DND-41 (cell line): Measurements from ENCODE around the gene SAP25.
A peak's percentile ranks its signal among the peaks of the same experiment; 100 is the strongest.
"Not testable (repeated sequence)": the region's sequence is repeated elsewhere in the genome, so short reads cannot be mapped to it uniquely, and the experiment has no call there.

Experiments used
- ATAC-seq: fragments of 200-7000 bp; cut with Tn5 transposase; 3 replicates; pipeline ENCODE4 v1.9.1; 2021; ENCODE audit warnings: low read depth; ENCODE audit not compliant: insufficient read depth
- DNase-seq: peaks from one replicate; pipeline ENCODE4 v3.0.0-alpha.2; 2020
- H2AFZ ChIP-seq: 2 replicates; pipeline ENCODE4 v1.6.0; 2012; ENCODE audit warnings: low read depth, low read length
- H3K27ac ChIP-seq: 2 replicates; pipeline ENCODE4 v1.5.1; 2012; ENCODE audit warnings: low read length, inconsistent platforms
- H3K27me3 ChIP-seq: fragments of 200-600 bp; sonication (generic); 2 replicates; pipeline ENCODE4 v1.6.0; 2012; ENCODE audit warnings: low read length, mild to moderate bottlenecking, inconsistent platforms; ENCODE audit not compliant: insufficient read depth, poor library complexity
- H3K36me3 ChIP-seq: 2 replicates; pipeline ENCODE4 v1.5.1; 2012; ENCODE audit warnings: low read length, inconsistent platforms; ENCODE audit not compliant: insufficient read depth
- H3K4me1 ChIP-seq: 2 replicates; pipeline ENCODE4 v1.5.1; 2012; ENCODE audit warnings: mild to moderate bottlenecking, low read length; ENCODE audit not compliant: insufficient read depth
- H3K4me2 ChIP-seq: 2 replicates; pipeline ENCODE4 v1.6.0; 2012; ENCODE audit warnings: mild to moderate bottlenecking, moderate library complexity, low read length, inconsistent platforms; ENCODE audit not compliant: insufficient read depth
- H3K4me3 ChIP-seq, 2 experiments: fragments of 200-600 bp in 1 of 2; shearing (Covaris generic) in 1 of 2; 2 replicates each; pipeline ENCODE4 v1.5.1; 2012 to 2016; ENCODE audit warnings: inconsistent platforms in 2 of 2, low read length in 2 of 2, mild to moderate bottlenecking in 2 of 2, low read depth in 1 of 2, moderate library complexity in 1 of 2
- H3K79me2 ChIP-seq: 2 replicates; pipeline ENCODE4 v1.6.0; 2012; ENCODE audit warnings: low read length, inconsistent platforms; ENCODE audit not compliant: insufficient read depth
- H3K9ac ChIP-seq: 2 replicates; pipeline ENCODE4 v1.6.0; 2012; ENCODE audit warnings: low read depth, mild to moderate bottlenecking, inconsistent platforms, low read length, moderate library complexity
- H3K9me3 ChIP-seq: 2 replicates; pipeline ENCODE4 v1.5.1; 2012; ENCODE audit warnings: low read length, moderate library complexity, mild to moderate bottlenecking, inconsistent platforms; ENCODE audit not compliant: insufficient read depth, severe bottlenecking
- H4K20me1 ChIP-seq: 2 replicates; pipeline ENCODE4 v1.6.0; 2012; ENCODE audit warnings: low read length; ENCODE audit not compliant: insufficient read depth
- EZH2 ChIP-seq: IDR thresholded peaks from 3 replicates; pipeline ENCODE4 v1.6.1; 2012; ENCODE audit warnings: borderline replicate concordance, low read depth, mild to moderate bottlenecking, moderate library complexity, low read length, inconsistent platforms; ENCODE audit not compliant: severe bottlenecking
- TF ChIP-seq, protein P1 (sequence below): IDR thresholded peaks from 2 replicates; pipeline ENCODE4 v1.5.1; 2012; ENCODE audit warnings: borderline replicate concordance, low read length, moderate library complexity, mild to moderate bottlenecking; ENCODE audit not compliant: poor library complexity, severe bottlenecking; ENCODE audit errors: extremely low read depth

Gene SAP25

DNA sequence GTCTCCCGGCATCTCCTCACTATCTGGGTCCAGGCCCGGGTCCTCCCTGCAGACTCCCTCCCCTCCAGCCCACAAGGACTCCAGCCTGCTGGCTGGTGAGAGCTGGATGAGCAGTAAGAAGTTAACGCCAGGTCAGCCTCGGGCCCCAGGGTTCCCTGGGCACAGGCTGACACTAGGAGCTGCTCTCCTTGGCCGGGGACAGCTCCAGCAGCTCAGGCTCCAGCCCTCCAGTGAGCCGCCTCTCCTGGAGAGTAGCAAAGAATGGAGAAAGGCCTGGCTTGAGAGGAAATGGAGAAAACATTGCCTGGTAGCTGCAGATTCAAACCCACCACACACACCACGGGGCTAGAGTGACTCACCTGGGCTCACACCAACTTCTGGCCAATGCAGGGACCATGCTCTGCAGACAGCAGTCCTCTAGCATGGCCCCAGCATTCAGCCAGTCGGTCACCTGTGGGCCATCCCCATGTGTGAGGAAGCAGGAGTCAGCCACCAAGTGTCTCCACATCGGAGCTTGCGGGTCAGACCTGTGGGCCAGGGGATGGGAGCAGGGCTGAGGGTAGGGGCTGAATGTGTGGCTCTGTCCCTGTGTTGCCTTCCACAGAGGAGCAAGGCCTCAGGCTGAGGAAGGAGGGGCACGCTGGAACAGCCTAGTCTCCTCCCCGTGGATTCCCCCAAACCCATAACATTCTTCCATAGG, 6.5 kb downstream of the SAP25 start:
- peaks cover 25% of the 10 kb centered on the region for H4K20me1 ChIP-seq
- H3K36me3 ChIP-seq, result peaks cover 9% of the 10 kb centered on the region; the same call in 1 of the 2 replicates
- peaks cover 27% of the 10 kb centered on the region for H3K4me1 ChIP-seq
- H3K27ac ChIP-seq, result no peak overlapping the region
- no peak overlapping the region for H3K4me2 ChIP-seq
- no peaks in the 10 kb centered on the region for H3K9me3 ChIP-seq
- H3K79me2 ChIP-seq, result no peaks in the 10 kb centered on the region
- H3K27me3 ChIP-seq, result peaks cover 9% of the 10 kb centered on the region
- H3K9ac ChIP-seq, result no peak overlapping the region
- TF ChIP-seq, protein P1, sequence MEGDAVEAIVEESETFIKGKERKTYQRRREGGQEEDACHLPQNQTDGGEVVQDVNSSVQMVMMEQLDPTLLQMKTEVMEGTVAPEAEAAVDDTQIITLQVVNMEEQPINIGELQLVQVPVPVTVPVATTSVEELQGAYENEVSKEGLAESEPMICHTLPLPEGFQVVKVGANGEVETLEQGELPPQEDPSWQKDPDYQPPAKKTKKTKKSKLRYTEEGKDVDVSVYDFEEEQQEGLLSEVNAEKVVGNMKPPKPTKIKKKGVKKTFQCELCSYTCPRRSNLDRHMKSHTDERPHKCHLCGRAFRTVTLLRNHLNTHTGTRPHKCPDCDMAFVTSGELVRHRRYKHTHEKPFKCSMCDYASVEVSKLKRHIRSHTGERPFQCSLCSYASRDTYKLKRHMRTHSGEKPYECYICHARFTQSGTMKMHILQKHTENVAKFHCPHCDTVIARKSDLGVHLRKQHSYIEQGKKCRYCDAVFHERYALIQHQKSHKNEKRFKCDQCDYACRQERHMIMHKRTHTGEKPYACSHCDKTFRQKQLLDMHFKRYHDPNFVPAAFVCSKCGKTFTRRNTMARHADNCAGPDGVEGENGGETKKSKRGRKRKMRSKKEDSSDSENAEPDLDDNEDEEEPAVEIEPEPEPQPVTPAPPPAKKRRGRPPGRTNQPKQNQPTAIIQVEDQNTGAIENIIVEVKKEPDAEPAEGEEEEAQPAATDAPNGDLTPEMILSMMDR, result no peak
- no peak for TF ChIP-seq EZH2
- DNase-seq (no peak), ATAC-seq (no peak)
- H3K4me3 ChIP-seq, result no peak overlapping the region
- H2AFZ ChIP-seq, result no peak overlapping the region

DNA sequence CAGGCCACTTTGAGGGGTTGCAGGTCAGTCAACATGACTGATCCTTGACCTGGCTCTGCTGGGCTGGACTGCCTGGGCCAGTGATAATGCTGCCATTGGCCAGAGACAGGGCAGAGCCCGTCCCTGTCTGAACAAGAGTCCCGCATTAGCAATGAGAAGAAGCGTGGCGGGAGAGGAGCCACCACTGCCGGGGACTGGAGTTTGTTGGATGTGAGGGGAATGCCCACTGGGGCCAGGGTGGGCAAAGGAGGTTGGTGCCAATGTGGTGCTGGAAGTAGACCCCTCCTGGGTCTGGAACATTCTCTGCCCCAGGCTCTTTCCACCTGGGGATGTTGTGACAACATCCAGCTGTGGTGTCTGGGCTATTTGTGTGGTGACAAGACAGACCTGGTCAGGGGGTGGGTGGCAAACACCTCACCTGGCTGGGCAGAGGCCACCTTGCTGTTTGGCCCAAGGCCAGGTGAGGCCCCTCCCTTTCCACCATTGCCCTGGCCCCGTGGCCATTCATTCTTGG, 7.6 kb downstream of the SAP25 start:
- TF ChIP-seq EZH2, result no peak
- TF ChIP-seq, protein P1, result no peak
- Histone ChIP-seq H3K36me3 (peaks cover 9% of the 10 kb centered on the region; the same call in 1 of the 2 replicates), H2AFZ (no peak overlapping the region), H4K20me1 (peaks cover 21% of the 10 kb centered on the region), H3K4me2 (no peak overlapping the region), H3K27me3 (peaks cover 9% of the 10 kb centered on the region), H3K9ac (no peak overlapping the region), H3K4me1 (peaks cover 24% of the 10 kb centered on the region), H3K79me2 (no peaks in the 10 kb centered on the region), H3K9me3 (no peaks in the 10 kb centered on the region), H3K27ac (no peak overlapping the region), H3K4me3 (no peak overlapping the region)
- DNase-seq, result no peak
- ATAC-seq, result no peak

DNA sequence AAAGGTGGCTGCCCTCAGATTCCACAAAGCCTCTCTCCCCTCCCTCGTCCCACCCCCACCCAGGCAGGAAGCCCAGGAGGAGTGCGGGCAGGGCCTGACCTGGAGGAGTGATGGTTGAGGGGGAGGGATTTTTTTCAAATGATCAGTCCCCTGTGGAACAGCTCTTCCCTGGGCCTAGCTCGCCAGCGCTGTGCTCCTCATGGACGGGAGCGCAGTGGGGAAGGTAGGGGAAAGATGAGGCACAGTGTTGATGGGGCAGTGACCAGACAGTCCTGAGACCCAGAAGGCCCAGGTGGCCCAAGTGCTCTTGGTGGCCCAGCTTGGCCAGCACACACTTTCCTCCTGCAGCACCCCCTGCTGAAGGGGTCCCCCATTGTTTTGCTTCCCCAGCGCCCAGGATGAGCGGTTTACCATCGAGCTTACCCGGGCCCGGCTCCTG, 8.5 kb downstream of the SAP25 start:
- no peak overlapping the region for H3K27ac ChIP-seq
- peaks cover 14% of the 10 kb centered on the region for H3K4me1 ChIP-seq
- ATAC-seq (no peak), DNase-seq (no peak)
- H3K36me3 ChIP-seq, result peaks cover 12% of the 10 kb centered on the region
- peaks cover 7% of the 10 kb centered on the region for H3K27me3 ChIP-seq
- no peak for TF ChIP-seq EZH2
- TF ChIP-seq, protein P1, result no peak
- H4K20me1 ChIP-seq, result peaks cover 17% of the 10 kb centered on the region
- H3K4me3 ChIP-seq, result no peak overlapping the region
- H3K9ac ChIP-seq, result no peak overlapping the region
- H2AFZ ChIP-seq, result no peak overlapping the region
- no peaks in the 10 kb centered on the region for H3K9me3 ChIP-seq
- no peak overlapping the region for H3K4me2 ChIP-seq
- no peaks in the 10 kb centered on the region for H3K79me2 ChIP-seq

DNA sequence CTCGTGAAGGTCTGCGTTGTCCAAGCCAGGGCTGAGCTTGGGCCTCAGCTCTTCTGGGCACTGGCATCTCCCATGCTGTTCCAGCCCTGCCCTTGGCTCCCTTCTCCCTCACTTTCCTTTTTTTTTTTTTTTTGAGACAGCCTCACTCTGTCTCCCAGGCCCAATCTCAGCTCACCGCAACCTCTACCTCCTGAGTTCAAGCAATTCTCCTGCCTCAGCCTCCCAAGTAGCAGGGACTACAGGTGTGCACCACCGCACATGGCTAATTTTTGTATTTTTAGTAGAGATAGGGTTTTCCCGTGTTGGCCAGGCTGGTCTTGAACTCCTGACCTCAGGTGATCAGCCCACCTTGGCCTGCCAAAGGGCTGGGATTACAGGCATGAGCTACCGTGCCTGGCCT, 9.3 kb downstream of the SAP25 start:
- not testable (repeated sequence) for H3K27me3 ChIP-seq, H2AFZ ChIP-seq, DNase-seq, H3K4me1 ChIP-seq, H3K79me2 ChIP-seq, H3K4me3 ChIP-seq, H3K9ac ChIP-seq, ATAC-seq, H3K4me2 ChIP-seq, H3K9me3 ChIP-seq
- H4K20me1 ChIP-seq, result peaks cover 17% of the 10 kb centered on the region
- 0 out of 2 replicates have a peak overlapping the region, but pooled peaks have one; percentile 4 for H3K27ac ChIP-seq
- H3K36me3 ChIP-seq, result peaks cover 14% of the 10 kb centered on the region
